HCT116 (cell line): Measurements from ENCODE around the gene ADARB2. TPM values are rescaled to one million over a fixed set of nuclear protein-coding genes. Genes with fewer than 3 reads are reported as not detected.

Experiments
- ATAC-seq: fragments of 200-7000 bp; cut with Tn5 transposase; 2 replicates; pipeline ENCODE4 v1.9.1; 2020; ENCODE audit warnings: mild to moderate bottlenecking, moderate library complexity
- BruUV-seq: library from RNA; stranded (reverse); fragments of 400-500 nt; replicated peaks from 2 replicates; lab custom pipeline; 2021; lab: Mats Ljungman, UMichigan
- CTCF ChIA-PET: fragments of 300-600 bp; sonication (Branson Sonifier 250); formaldehyde crosslinking; loops from one replicate; lab custom pipeline; 2021; ENCODE audit warnings: antibody characterized with exemption; lab: Charles Lee
- POLR2A ChIA-PET: fragments of 300-600, 350-600 bp; sonication (Branson Sonifier 250); formaldehyde crosslinking; loops from one replicate; lab custom pipeline; 2021; ENCODE audit warnings: antibody characterized with exemption; lab: Charles Lee
- RAD21 ChIA-PET, 2 experiments: fragments of 300-600 bp; sonication (Branson Sonifier 250); formaldehyde crosslinking; loops; one replicate each; lab custom pipeline; 2023; ENCODE audit warnings: low total read pairs in 2 of 2; ENCODE audit not compliant: uncharacterized antibody in 2 of 2, unreplicated experiment in 2 of 2, low non-redundant PET in 1 of 2; lab: Charles Lee
- DNase-seq: peaks from one replicate; pipeline ENCODE4 v3.0.0-alpha.2; 2010; ENCODE audit warnings: low read depth, low spot score
- H2AFZ ChIP-seq: fragments of 200-600 bp; shearing (Covaris generic), sonication (generic); 2 replicates; pipeline ENCODE4 v1.6.1; 2017; ENCODE audit warnings: low read depth, mixed run types, mixed read lengths, antibody characterized with exemption, low read length; ENCODE audit not compliant: poor library complexity, severe bottlenecking
- H3K27ac ChIP-seq: 2 replicates; pipeline ENCODE4 v1.5.1; 2012; ENCODE audit warnings: low read depth, low read length
- H3K27me3 ChIP-seq: fragments of 200-600 bp; sonication (generic); 2 replicates; pipeline ENCODE4 v1.6.1; 2016; ENCODE audit warnings: mixed run types, low read length, mixed read lengths; ENCODE audit not compliant: insufficient read depth
- H3K36me3 ChIP-seq, 2 experiments: fragments of 200-500 bp in 1 of 2; fragments of 200-600 bp in 1 of 2; sonication (Bioruptor generic) in 1 of 2; sonication (generic) in 1 of 2; 2 replicates each; pipeline versions ENCODE4 v1.5.1 to v1.6.1; 2014 to 2016; ENCODE audit warnings: low read length in 2 of 2, inconsistent platforms in 1 of 2, mixed read lengths in 1 of 2, mixed run types in 1 of 2; ENCODE audit not compliant: insufficient read depth in 2 of 2, control insufficient read depth in 1 of 2
- H3K4me1 ChIP-seq, 2 experiments: fragments of 200-600 bp in 1 of 2; sonication (generic) in 1 of 2; 2 replicates each; pipeline versions ENCODE4 v1.5.1 to v1.6.1; 2012 to 2017; ENCODE audit warnings: low read length in 2 of 2, inconsistent platforms in 1 of 2, mild to moderate bottlenecking in 1 of 2, mixed read lengths in 1 of 2, mixed run types in 1 of 2, moderate library complexity in 1 of 2; ENCODE audit not compliant: insufficient read depth in 2 of 2, control insufficient read depth in 1 of 2
- H3K4me2 ChIP-seq: fragments of 200-600 bp; sonication (generic); 2 replicates; pipeline ENCODE4 v1.6.1; 2017; ENCODE audit warnings: mixed run types, low read length, mixed read lengths
- H3K4me3 ChIP-seq, 2 experiments: fragments of 200-600 bp in 1 of 2; sonication (generic) in 1 of 2; replicated peaks in 1 of 2; 2 replicates each; pipeline ENCODE4 v1.5.1; 2011 to 2016; ENCODE audit warnings: low read length in 2 of 2, control low read depth in 1 of 2, low read depth in 1 of 2, mild to moderate bottlenecking in 1 of 2, mixed read lengths in 1 of 2, mixed run types in 1 of 2
- H3K79me2 ChIP-seq: fragments of 200-600 bp; sonication (generic); 2 replicates; pipeline ENCODE4 v1.6.1; 2017; ENCODE audit warnings: mild to moderate bottlenecking, mixed run types, low read length, moderate library complexity, mixed read lengths; ENCODE audit not compliant: insufficient read depth
- H3K9ac ChIP-seq: fragments of 200-600 bp; sonication (generic); 2 replicates; pipeline ENCODE4 v1.6.1; 2016; ENCODE audit warnings: low read length, mixed read lengths
- H3K9me2 ChIP-seq: fragments of 200-600 bp; sonication (generic), shearing (Covaris generic); 2 replicates; pipeline ENCODE4 v1.6.1; 2017; ENCODE audit warnings: mixed run types, mild to moderate bottlenecking, moderate library complexity; ENCODE audit not compliant: insufficient read depth
- H3K9me3 ChIP-seq, 2 experiments: fragments of 200-500 bp in 1 of 2; fragments of 200-600 bp in 1 of 2; sonication (Bioruptor generic) in 1 of 2; sonication (generic) in 1 of 2; 2 replicates each; pipeline ENCODE4 v1.6.1; 2014 to 2017; ENCODE audit warnings: low read length in 2 of 2, mixed read lengths in 2 of 2, inconsistent platforms in 1 of 2, low read depth in 1 of 2, mild to moderate bottlenecking in 1 of 2, mixed run types in 1 of 2, moderate library complexity in 1 of 2; ENCODE audit not compliant: control insufficient read depth in 1 of 2, insufficient read depth in 1 of 2
- H4K20me1 ChIP-seq: fragments of 200-600 bp; sonication (generic), shearing (Covaris generic); 2 replicates; pipeline ENCODE4 v1.6.1; 2017; ENCODE audit warnings: mixed run types, mild to moderate bottlenecking, moderate library complexity; ENCODE audit not compliant: insufficient read depth
- CBX3 ChIP-seq: IDR thresholded peaks from 2 replicates; pipeline ENCODE4 v1.6.1; 2012; ENCODE audit warnings: low read depth
- EGR1 ChIP-seq: IDR thresholded peaks from 2 replicates; pipeline ENCODE4 v1.6.1; 2012; ENCODE audit warnings: low read depth
- EZH2 ChIP-seq: fragments of 200-600 bp; sonication (generic); IDR thresholded peaks from 2 replicates; pipeline ENCODE4 v1.6.1; 2017; ENCODE audit warnings: antibody characterized with exemption, mixed run types
- EZH2phosphoT487 ChIP-seq: fragments of 200-600 bp; IDR thresholded peaks from 2 replicates; pipeline ENCODE4 v1.6.1; 2018; ENCODE audit warnings: antibody characterized with exemption, borderline replicate concordance
- JUND ChIP-seq: IDR thresholded peaks from 2 replicates; pipeline ENCODE4 v1.6.1; 2012
- POLR2AphosphoS5 ChIP-seq: IDR thresholded peaks from 2 replicates; pipeline ENCODE4 v1.6.1; 2011; ENCODE audit warnings: mild to moderate bottlenecking, low read depth, low read length, moderate library complexity
- RAD21 ChIP-seq: IDR thresholded peaks from 2 replicates; pipeline ENCODE4 v1.6.1; 2012; ENCODE audit warnings: low read depth, mild to moderate bottlenecking
- TCF7L2 ChIP-seq: IDR thresholded peaks from 2 replicates; pipeline ENCODE4 v1.7.0; 2011; ENCODE audit warnings: borderline replicate concordance, inconsistent platforms; ENCODE audit not compliant: insufficient read depth, insufficient read length; ENCODE audit errors: extremely low read depth
- ZFX ChIP-seq: fragments of 450-650 bp; IDR thresholded peaks from 2 replicates; pipeline ENCODE4 v1.6.1; 2017
- intact Hi-C: fragments of 100-400 bp; cut with micrococcal nuclease; formaldehyde crosslinking; loops from 2 replicates; pipeline ENCODE4 v1.10.0; 2022
- total RNA-seq: library from RNA; stranded (reverse); gene quantifications from one replicate; pipeline ENCODE4 v1.2.1, GENCODE V29; 2021; ENCODE audit not compliant: unreplicated experiment
- TF ChIP-seq, protein P1 (sequence below): IDR thresholded peaks from 2 replicates; pipeline ENCODE4 v1.6.1; 2012; ENCODE audit warnings: low read depth

ADARB2 gene
- total RNA-seq, 1 experiment from 2014 or later, result not detected

DNA sequence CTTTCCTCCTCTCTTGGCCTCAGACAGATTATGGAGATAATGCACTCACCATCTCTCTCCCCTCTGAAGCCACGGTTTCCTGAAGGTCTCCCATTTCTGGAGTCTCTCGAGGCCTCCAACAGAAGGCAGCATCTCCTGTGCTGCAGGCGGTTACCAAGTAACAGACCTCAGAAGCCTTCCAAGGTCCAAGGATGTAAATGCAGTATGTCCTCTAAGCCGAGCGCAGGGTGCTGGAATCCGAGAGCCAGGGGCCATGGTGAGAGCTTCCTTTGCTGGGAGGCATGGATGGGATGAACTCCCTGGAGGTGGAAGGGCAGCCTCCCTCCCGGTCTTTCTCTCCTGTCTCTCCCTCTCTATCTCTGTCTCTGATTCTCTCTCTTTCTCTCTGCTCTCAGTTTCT, 79.8 kb downstream of the ADARB2 start:
- Histone ChIP-seq H3K27ac (no peak overlapping the region), H3K4me1 (no peaks in the 10 kb centered on the region), H3K4me3 (no peak overlapping the region), H3K79me2 (no peaks in the 10 kb centered on the region), H3K9me2 (no peaks in the 10 kb centered on the region), H2AFZ (no peak overlapping the region), H4K20me1 (no peaks in the 10 kb centered on the region)
- no peak for DNase-seq
- POLR2A ChIA-PET, result no interaction called here
- RAD21 ChIA-PET, result no interaction called here
- CTCF ChIA-PET, result no interaction called here
- ATAC-seq, result no peak
- TF ChIP-seq EZH2phosphoT487, result no peak
- no peak for TF ChIP-seq EGR1
- TF ChIP-seq JUND, result no peak
- TF ChIP-seq CBX3, result no peak
- TF ChIP-seq POLR2AphosphoS5, result no peak
- no peak for TF ChIP-seq EZH2
- TF ChIP-seq TCF7L2, result no peak
- no peak for TF ChIP-seq RAD21
- TF ChIP-seq, protein P1, sequence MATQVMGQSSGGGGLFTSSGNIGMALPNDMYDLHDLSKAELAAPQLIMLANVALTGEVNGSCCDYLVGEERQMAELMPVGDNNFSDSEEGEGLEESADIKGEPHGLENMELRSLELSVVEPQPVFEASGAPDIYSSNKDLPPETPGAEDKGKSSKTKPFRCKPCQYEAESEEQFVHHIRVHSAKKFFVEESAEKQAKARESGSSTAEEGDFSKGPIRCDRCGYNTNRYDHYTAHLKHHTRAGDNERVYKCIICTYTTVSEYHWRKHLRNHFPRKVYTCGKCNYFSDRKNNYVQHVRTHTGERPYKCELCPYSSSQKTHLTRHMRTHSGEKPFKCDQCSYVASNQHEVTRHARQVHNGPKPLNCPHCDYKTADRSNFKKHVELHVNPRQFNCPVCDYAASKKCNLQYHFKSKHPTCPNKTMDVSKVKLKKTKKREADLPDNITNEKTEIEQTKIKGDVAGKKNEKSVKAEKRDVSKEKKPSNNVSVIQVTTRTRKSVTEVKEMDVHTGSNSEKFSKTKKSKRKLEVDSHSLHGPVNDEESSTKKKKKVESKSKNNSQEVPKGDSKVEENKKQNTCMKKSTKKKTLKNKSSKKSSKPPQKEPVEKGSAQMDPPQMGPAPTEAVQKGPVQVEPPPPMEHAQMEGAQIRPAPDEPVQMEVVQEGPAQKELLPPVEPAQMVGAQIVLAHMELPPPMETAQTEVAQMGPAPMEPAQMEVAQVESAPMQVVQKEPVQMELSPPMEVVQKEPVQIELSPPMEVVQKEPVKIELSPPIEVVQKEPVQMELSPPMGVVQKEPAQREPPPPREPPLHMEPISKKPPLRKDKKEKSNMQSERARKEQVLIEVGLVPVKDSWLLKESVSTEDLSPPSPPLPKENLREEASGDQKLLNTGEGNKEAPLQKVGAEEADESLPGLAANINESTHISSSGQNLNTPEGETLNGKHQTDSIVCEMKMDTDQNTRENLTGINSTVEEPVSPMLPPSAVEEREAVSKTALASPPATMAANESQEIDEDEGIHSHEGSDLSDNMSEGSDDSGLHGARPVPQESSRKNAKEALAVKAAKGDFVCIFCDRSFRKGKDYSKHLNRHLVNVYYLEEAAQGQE, result no peak
- TF ChIP-seq ZFX, result no peak
- TF ChIP-seq, all 23 proteins: peak for 0
- no TSS peak for BruUV-seq
- Histone ChIP-seq H3K9ac (no peak overlapping the region), H3K9me3 (no peaks in the 10 kb centered on the region), H3K27me3 (peaks cover 8% of the 10 kb centered on the region; the same call in 1 of the 2 replicates), H3K4me2 (no peak overlapping the region), H3K36me3 (no peaks in the 10 kb centered on the region)
- intact Hi-C loops, result no loop called here
